Germinal center (tissue), 1 donor: Measurements from ENCODE around the gene PARD3.

Source experiments
- DNase-seq: peaks from one replicate; pipeline ENCODE4 v3.0.0; 2012; ENCODE audit warnings: mixed read lengths, low spot score

Gene PARD3

DNA sequence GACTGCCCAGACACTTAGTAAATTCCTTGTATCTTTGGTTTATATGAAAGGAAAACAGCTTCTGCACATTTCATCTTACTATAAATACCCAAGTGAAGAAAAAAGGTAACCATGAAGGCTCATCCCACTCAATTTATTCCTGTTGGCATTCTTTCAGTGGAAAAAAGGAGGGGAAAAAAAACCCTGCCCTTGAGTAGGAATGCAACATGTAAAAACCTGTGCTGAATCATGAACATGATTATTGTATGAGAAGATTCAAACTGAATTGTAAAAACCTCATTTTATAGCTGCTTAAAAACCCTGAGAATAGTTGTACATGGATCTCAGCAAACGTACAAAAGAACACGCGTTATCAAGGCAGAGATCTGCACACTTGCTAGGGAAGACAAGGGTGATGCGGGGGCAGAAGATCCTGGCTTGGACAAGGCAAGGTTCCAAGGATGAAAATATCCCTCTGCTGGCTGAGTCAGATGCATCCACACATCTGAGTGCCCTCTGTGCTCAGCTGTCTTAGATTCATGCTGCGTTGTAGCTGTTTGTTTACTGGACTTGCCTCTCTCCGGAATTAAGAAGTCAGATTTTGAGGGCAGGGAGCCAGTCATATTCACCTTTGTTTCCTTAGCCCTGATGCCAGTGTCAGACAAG is 658.2 kb downstream of the PARD3 start:
- no peak for DNase-seq

DNA sequence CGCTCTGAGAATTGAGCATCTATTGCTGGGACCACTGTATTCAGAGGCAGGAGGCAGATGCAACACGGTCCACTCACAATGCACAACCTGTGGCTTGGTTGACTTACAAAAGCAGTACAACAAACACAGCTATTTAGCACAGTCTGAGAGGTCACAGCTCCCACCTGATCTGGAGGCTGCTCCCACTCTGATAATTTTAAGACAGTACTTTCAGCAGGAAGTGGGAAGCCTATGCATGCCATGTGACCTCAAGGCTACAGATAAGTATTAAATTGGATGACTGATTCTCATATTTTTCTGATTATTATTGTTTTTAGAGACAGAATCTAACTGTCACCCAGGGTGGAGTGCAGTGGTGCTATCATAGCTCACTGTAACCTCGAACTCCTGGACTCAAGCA is 659.3 kb downstream of the PARD3 start:
- DNase-seq, result no peak

DNA sequence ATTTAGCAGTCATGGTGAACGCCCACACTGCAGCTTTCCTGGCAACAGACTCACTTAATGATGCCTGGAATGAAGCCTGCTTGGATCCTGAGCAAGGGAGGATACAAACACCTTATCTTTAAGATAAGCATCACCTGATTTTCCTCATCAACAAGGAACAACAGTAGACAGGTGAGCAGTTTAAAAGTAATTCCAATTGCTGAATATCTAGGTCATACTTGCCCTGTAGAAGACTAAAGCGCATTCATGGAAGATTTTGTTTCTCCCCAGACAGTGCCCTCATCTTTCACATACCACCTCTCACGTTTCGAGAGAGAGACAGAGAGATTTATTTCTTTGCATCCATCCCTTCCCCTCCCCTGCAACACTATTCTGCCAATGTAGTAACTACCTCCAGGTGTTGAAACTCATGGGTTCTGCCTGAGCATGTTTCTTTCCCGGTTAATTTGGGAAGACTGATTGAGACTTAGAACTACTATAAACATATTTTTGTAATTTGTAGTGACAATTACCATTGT is 660.7 kb downstream of the PARD3 start:
- no peak for DNase-seq

- DNase-seq, result no peak
Measured at GRCh38 chr10:34153663-34154382, 661.3 kb downstream of the PARD3 start.

DNA sequence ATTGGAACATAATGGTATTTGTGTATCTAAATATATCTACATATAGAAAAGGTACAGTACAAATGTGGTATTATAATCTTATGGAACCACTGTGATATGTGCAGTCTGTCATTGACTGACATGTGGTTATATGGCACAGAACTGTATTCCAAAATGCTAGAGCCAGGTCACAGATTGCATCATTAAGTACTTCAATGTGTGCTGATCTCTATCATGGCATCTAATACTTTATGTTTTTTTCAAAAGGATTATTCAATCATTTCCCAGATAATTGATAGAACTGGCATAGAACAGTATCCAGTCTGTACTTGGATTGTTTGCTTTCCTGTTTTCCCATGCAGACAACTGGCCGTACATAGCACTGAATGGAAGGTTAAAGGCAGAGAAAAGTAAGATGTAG is 662.7 kb downstream of the PARD3 start:
- no peak for DNase-seq

- no peak for DNase-seq
Measured at GRCh38 chr10:34151931-34152330, 663.2 kb downstream of the PARD3 start.

DNA sequence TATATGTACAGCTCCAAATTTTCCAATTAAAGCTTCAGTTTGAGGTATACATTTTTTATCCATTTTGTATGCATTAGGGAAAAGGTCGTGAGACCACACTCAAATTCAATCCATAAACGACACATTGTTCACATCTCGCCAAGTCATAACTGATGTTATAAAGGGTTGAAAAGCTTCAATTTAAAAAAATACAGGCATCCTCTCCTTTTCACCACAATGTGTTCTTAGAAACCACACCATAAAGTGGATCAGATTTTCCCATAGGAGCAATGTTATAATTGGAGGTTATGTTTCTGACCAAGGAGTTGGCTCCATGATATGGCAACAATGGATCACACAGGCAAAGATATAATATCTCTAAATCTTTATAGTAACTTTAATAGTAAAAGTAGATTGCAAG is 663.6 kb downstream of the PARD3 start:
- DNase-seq, result no peak

- no peak for DNase-seq
Measured at GRCh38 chr10:34150103-34150502, 665.0 kb downstream of the PARD3 start.

DNA sequence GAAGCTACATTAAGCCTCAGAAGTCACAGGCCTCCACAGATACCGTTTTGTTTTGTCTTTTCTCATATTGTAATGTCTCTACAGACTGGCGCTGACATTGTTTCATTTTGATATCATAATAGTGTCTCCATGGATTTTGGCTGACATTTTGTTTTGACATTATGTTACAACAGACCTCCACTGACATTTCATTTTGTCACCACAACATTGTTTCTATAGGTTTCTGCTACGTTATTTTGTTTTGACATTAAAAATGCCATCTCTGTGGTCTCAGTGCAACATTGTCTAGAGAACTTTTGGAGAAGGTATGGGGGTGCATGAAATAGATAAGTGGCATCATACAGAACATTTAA is 666.8 kb downstream of the PARD3 start:
- no peak for DNase-seq

GRCh38 chr10:34147641-34148304 is 667.3 kb downstream of the PARD3 start:
- DNase-seq, result no peak

DNA sequence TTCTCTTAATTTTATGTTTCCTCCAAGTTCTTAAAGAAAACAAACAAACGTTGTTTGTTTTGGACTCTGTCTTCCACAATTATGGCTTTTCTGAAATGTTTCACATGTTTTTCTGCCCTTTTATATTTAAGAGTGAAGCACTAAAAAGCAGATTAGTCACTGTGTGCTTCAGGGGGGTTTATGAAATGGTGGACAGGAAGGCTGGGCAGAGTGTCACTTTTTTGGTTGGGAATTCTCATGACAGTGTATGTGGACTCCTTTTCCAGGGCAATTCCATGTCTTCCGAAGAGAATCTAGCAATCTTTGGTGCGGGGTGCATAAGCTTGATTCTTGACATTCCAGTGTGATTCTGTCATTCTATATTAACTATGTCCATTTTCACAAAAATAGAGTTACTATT is 669.4 kb downstream of the PARD3 start:
- no peak for DNase-seq

- DNase-seq, result no peak
Measured at GRCh38 chr10:34143466-34143865, 671.6 kb downstream of the PARD3 start.

GRCh38 chr10:34141032-34141680 is 673.9 kb downstream of the PARD3 start:
- no peak for DNase-seq

DNA sequence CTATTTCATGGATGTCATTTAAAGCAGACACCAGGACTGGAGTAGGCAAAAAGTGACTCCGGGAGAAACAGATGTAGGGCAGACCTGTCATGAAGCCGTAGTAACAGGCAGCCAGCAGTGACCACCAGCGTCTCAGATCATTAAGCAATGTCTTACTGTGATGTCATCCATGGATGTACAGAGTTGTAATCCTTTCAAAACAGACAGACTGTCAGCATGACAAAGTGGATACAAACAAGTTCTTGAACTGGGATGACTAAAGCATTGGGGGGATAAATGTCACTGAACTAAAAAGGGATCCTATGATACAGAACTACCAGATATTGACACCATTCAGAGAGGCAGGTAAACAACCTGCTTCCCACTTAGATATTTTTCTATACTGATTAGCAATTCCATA is 675.5 kb downstream of the PARD3 start:
- no peak for DNase-seq

DNA sequence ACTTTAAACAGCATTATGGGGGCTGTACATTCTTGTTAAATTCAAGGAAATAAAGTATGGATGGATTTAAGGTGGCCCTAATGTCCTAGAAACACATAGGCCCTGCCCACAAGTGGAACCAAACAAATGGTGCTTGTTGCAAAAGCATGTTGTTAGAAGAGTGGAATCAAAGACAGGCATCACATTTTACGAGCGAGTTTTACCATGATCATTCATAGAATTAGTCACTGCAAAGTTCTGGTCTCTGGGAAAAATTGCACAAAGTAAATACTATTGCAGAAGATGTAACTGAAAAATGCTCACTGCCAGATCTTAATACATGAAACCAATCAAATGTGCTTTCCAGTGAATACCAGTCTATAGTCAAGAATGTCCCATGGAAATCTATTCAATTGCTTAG is 677.1 kb downstream of the PARD3 start:
- DNase-seq, result no peak

DNA sequence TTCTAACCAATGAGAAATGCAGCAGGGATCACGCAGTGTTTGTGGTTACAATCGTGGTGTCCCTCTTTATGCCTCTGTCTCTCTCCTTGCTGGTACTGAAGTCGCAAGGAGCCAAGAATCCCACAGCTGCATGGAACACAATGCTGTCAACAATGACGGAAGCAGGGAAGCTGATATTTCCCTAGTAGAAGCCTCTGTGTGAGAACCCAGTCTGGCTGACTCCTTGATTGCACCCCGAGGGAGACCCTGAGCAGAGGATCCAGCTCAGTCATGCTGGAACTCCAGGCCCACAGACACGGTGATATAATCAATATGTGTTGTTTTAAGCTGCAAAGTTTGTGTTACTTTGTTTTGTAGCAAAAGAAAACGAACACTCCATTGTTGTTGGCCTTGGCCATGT is 677.9 kb downstream of the PARD3 start:
- no peak for DNase-seq

GRCh38 chr10:34135515-34135914 is 679.6 kb downstream of the PARD3 start:
- no peak for DNase-seq

DNA sequence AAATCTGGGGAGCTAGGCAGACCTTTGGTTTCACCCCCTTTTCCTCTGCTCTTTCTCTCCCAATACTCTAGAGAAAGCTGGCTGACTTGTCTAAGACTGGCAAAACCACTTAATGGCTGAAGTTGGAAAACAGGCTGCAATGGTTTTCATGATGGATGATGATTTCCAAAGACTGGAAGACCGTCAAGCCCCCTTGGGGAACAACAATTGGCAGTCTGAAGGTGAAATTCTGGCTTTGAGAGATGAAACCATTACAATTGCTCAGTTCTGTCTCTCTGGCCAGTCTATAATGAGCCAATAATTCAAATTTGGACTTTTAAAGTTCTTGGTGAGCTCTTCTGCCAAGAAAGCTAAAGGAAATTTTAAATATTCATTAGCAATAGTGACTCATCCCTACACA is 680.5 kb downstream of the PARD3 start:
- DNase-seq, result no peak

GRCh38 chr10:34133406-34133805 is 681.7 kb downstream of the PARD3 start:
- no peak for DNase-seq

DNA sequence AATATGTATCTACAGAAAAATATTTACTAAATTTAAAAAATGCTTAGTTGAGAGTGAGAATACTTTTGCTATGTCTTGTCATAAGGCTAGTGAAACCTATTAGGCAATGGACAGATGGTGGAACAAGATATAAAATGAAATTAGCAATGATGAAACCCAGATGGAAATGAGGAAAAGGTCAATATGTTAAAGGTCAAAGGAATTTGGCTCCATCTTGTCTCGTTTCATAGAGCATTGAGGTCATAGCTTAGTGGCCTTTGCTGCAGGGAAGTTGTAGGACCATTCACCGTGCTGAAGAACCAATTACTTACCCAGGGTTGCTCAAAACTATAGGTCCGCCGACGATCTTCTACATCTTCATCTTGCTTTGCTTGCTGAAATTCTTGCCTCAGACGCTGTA is 683.9 kb downstream of the PARD3 start:
- no peak for DNase-seq

DNA sequence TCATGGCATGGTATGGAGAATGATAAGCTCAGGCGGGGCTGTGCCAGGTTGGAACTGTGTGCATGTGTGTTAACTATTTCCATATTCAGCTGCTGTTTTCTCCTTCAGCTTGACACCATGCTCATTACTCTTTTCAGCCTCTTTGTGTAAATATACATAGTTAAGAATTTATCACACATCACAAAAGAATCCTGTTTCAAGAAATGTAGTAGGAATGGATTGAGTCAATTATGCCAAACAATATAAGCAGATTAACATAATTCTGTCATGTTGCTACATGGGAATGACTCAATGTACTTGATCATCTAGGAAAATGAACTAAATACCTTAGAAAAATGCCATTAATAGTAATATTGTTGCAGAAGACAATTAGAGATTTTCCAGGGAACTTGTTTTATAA is 687.4 kb downstream of the PARD3 start:
- no peak for DNase-seq

DNA sequence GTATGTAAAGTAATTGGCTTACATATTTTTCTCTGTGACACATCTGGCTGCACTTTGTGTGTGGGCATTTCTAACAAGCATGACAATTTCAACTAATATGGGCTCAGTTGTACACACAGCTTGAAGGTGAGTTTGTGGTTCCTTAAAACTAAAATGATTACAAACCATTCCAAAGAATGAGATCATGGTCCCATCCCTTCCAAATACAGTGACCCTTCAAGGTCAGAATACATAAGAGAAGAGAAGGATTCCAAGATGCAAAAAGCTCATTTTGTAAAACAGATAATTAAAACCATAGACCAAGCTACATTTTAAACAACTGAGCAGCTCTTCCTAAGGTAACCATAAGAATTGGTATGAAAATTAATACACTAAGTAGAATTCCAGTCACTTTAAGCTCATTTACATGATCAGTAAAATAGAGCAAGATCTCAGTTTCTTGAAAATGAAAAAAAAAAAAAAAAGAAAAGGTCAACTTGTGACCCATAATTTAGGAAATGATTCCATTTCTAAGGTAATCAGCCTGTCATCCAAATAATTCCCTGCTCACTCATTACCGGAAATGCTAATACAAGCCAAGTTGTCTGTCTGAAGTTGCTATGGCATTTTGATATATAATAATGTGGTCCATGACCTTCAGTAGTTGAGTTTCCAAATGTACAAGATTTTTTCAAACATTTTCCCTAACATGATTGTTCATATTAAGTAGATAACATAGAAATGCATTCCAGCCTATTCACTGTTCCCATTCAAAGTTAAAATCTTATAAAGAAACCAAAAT is 688.5 kb downstream of the PARD3 start:
- DNase-seq, result no peak
